Common myeloid progenitor, CD34-positive (primary cell): Measurements from ENCODE around the gene STK10.

Experiments
- CTCF ChIA-PET: fragments of 350-600 bp; sonication (Branson Sonifier 250); formaldehyde crosslinking; loops from one replicate; lab custom pipeline; 2021; ENCODE audit warnings: antibody characterized with exemption; lab: Charles Lee
- POLR2A ChIA-PET: fragments of 350-600 bp; sonication (Branson Sonifier 250); formaldehyde crosslinking; loops from one replicate; lab custom pipeline; 2021; ENCODE audit warnings: antibody characterized with exemption; lab: Charles Lee
- DNase-seq, 3 donors: peaks; one replicate each; pipeline versions ENCODE4 v3.0.0 to v3.0.0-alpha.2; 2013
- H3K27ac ChIP-seq, 2 experiments: 1 replicate in 1 of 2; 2 replicates in 1 of 2; pipeline ENCODE4 v1.7.0; 2013; ENCODE audit warnings: inconsistent platforms in 2 of 2, low read length in 2 of 2, mild to moderate bottlenecking in 2 of 2, low read depth in 1 of 2, moderate library complexity in 1 of 2; ENCODE audit not compliant: severe bottlenecking in 2 of 2, insufficient read depth in 1 of 2, poor library complexity in 1 of 2
- H3K27me3 ChIP-seq, 5 experiments: replicated peaks in 2 of 5; 1 replicate in 3 of 5; 2 replicates in 2 of 5; pipeline versions ENCODE4 v1.6.1 to v1.7.0; 2013; ENCODE audit warnings: low read length in 4 of 5, mild to moderate bottlenecking in 2 of 5, moderate library complexity in 2 of 5, inconsistent platforms in 1 of 5; ENCODE audit not compliant: insufficient read depth in 5 of 5, control insufficient read depth in 4 of 5
- H3K36me3 ChIP-seq, 4 experiments: 1 replicate in 2 of 4; 2 replicates in 2 of 4; pipeline versions ENCODE4 v1.6.1 to v1.7.0; 2013; ENCODE audit warnings: low read length in 3 of 4, control low read depth in 1 of 4, mild to moderate bottlenecking in 1 of 4; ENCODE audit not compliant: control insufficient read depth in 4 of 4, insufficient read depth in 4 of 4
- H3K4me1 ChIP-seq, 4 experiments: 1 replicate in 3 of 4; 2 replicates in 1 of 4; pipeline versions ENCODE4 v1.6.1 to v1.7.1; 2013; ENCODE audit warnings: low read length in 3 of 4, mild to moderate bottlenecking in 3 of 4, control low read depth in 1 of 4, inconsistent platforms in 1 of 4, moderate library complexity in 1 of 4; ENCODE audit not compliant: control insufficient read depth in 4 of 4, insufficient read depth in 4 of 4; ENCODE audit errors: control extremely low read depth in 1 of 4
- H3K4me3 ChIP-seq, 7 experiments: 1 replicate in 4 of 7; 2 replicates in 3 of 7; pipeline versions ENCODE4 v1.5.1 to v1.7.0; 2013; ENCODE audit warnings: mild to moderate bottlenecking in 7 of 7, low read length in 6 of 7, moderate library complexity in 6 of 7, inconsistent platforms in 2 of 7, low read depth in 2 of 7, control low read depth in 1 of 7; ENCODE audit not compliant: insufficient read depth in 4 of 7, control insufficient read depth in 1 of 7; ENCODE audit errors: extremely low read depth in 1 of 7
- H3K9me3 ChIP-seq, 5 experiments: 1 replicate in 4 of 5; 2 replicates in 1 of 5; pipeline versions ENCODE4 v1.6.1 to v1.7.1; 2013; ENCODE audit warnings: low read length in 4 of 5, mild to moderate bottlenecking in 2 of 5, inconsistent platforms in 1 of 5, low read depth in 1 of 5, moderate library complexity in 1 of 5; ENCODE audit not compliant: control insufficient read depth in 4 of 5, insufficient read depth in 2 of 5; ENCODE audit errors: control extremely low read depth in 1 of 5
- WGBS: methylation state at CpG from one replicate; pipeline ENCODE4 v1.1.5; 2013; ENCODE audit not compliant: insufficient coverage; 5-methylcytosine and 5-hydroxymethylcytosine counted together

The STK10 gene

GRCh38 chr5:172105811-172106210, 82.2 kb downstream of the STK10 start:
- Histone ChIP-seq H3K4me1 (peaks cover 10 to 42% (median 35%) of the 10 kb centered on the region in 4 experiments), H3K9me3 (no peaks in the 10 kb centered on the region), H3K4me3 (no peak overlapping the region), H3K36me3 (peaks cover 2 to 68% (median 50%) of the 10 kb centered on the region in 4 experiments), H3K27ac (no peak overlapping the region), H3K27me3 (no peaks in the 10 kb centered on the region)
- DNase-seq, result no peak
- POLR2A ChIA-PET, result interaction anchor here (0.5 kb wide), 1 partner anchor 64 kb away, joined by 3 read pairs; no protein-coding TSS in a partner anchor
- 96% methylated on average over 13 of the region's 14 CpGs for WGBS
- CTCF ChIA-PET, result interaction anchor here (0.7 to 6.2 kb wide), 16 partner anchors 10 to 192 kb away, joined by 3 to 87 read pairs (median 4); partner anchors contain the start of genes STK10 and UBTD2

- CTCF ChIA-PET, result interaction anchor here (0.9 to 6.2 kb wide), 13 partner anchors 9 to 193 kb away, joined by 3 to 87 read pairs (median 5); partner anchors contain the start of genes STK10 and UBTD2
- DNase-seq, result no peak
- H3K4me1 ChIP-seq, result peaks cover 7 to 35% (median 28%) of the 10 kb centered on the region in 4 experiments
- H3K9me3 ChIP-seq, result no peaks in the 10 kb centered on the region
- peaks cover 2 to 71% (median 55%) of the 10 kb centered on the region in 4 experiments for H3K36me3 ChIP-seq
- H3K4me3 ChIP-seq, result no peak overlapping the region
- WGBS, result 77% methylated on average over 8 of the region's 17 CpGs
- POLR2A ChIA-PET, result interaction anchor here (0.5 kb wide), 1 partner anchor 63 kb away, joined by 3 read pairs; no protein-coding TSS in a partner anchor
- no peaks in the 10 kb centered on the region for H3K27me3 ChIP-seq
- H3K27ac ChIP-seq, result no peak overlapping the region
Measured at GRCh38 chr5:172104801-172105701, 83.0 kb downstream of the STK10 start.

GRCh38 chr5:172104021-172104420, 84.0 kb downstream of the STK10 start:
- no peaks in the 10 kb centered on the region for H3K27me3 ChIP-seq
- peaks cover 7 to 25% (median 17%) of the 10 kb centered on the region in 4 experiments for H3K4me1 ChIP-seq
- no peak overlapping the region for H3K4me3 ChIP-seq
- no peaks in the 10 kb centered on the region for H3K9me3 ChIP-seq
- POLR2A ChIA-PET, result no interaction called here
- H3K36me3 ChIP-seq, result peaks cover 2 to 80% (median 60%) of the 10 kb centered on the region in 4 experiments
- WGBS, result 98% methylated on average over 8 of the region's 11 CpGs
- H3K27ac ChIP-seq, result no peak overlapping the region
- DNase-seq, result no peak
- CTCF ChIA-PET, result interaction anchor here (1.0 to 6.2 kb wide), 5 partner anchors 84 to 192 kb away, joined by 4 to 87 read pairs (median 7); partner anchors contain the start of genes STK10 and UBTD2

GRCh38 chr5:172102913-172103626, 85.0 kb downstream of the STK10 start:
- Histone ChIP-seq H3K9me3 (no peaks in the 10 kb centered on the region), H3K4me3 (no peak overlapping the region), H3K36me3 (peaks cover 2 to 86% (median 67%) of the 10 kb centered on the region in 4 experiments), H3K27ac (no peak overlapping the region), H3K4me1 (peaks cover 7 to 16% (median 13%) of the 10 kb centered on the region in 4 experiments), H3K27me3 (no peaks in the 10 kb centered on the region)
- no peak for DNase-seq
- POLR2A ChIA-PET, result no interaction called here
- WGBS, result 93% methylated on average over 20 of the region's 21 CpGs
- CTCF ChIA-PET, result interaction anchor here (1.4 to 6.2 kb wide), 3 partner anchors 85 to 191 kb away, joined by 4 to 87 read pairs (median 10); partner anchors contain the start of genes STK10 and UBTD2

- Histone ChIP-seq H3K27me3 (no peaks in the 10 kb centered on the region), H3K36me3 (peaks cover 2 to 90% (median 68%) of the 10 kb centered on the region in 4 experiments), H3K4me3 (no peak overlapping the region), H3K4me1 (peaks cover 3 to 8% (median 6%) of the 10 kb centered on the region in 4 experiments), H3K9me3 (no peaks in the 10 kb centered on the region), H3K27ac (no peak overlapping the region)
- WGBS, result 90% methylated on average over 20 of the region's 22 CpGs
- no peak for DNase-seq
- CTCF ChIA-PET, result interaction anchor here (6.2 kb wide), 1 partner anchor 86 kb away, joined by 87 read pairs; the partner anchor contains the start of gene STK10
- POLR2A ChIA-PET, result no interaction called here
Measured at GRCh38 chr5:172102218-172102870, 85.7 kb downstream of the STK10 start.

- 92% methylated on average over 13 of the region's 14 CpGs for WGBS
- Histone ChIP-seq H3K4me1 (peaks cover 0 to 3% (median under 1%) of the 10 kb centered on the region in 4 experiments), H3K27me3 (no peaks in the 10 kb centered on the region), H3K36me3 (peaks cover 2 to 90% (median 69%) of the 10 kb centered on the region in 4 experiments), H3K27ac (no peak overlapping the region), H3K9me3 (no peaks in the 10 kb centered on the region), H3K4me3 (no peak overlapping the region)
- no peak for DNase-seq
- POLR2A ChIA-PET, result no interaction called here
- CTCF ChIA-PET, result interaction anchor here (1.6 to 6.2 kb wide), 2 partner anchors 87 kb away, joined by 5 to 87 read pairs; partner anchors contain the start of gene STK10
Measured at GRCh38 chr5:172101547-172102217, 86.3 kb downstream of the STK10 start.
